Ishikawa (cell line): ENCODE measurements around the gene NAGS.

Source experiments
- CEBPB ChIP-seq: IDR thresholded peaks from 2 replicates; pipeline ENCODE4 v1.6.1; 2012
- CREB1 ChIP-seq: IDR thresholded peaks from 2 replicates; pipeline ENCODE4 v1.6.1; 2012; ENCODE audit warnings: low read depth
- EGR1 ChIP-seq: IDR thresholded peaks from 2 replicates; pipeline ENCODE4 v1.6.1; 2012
- EP300 ChIP-seq: IDR thresholded peaks from 2 replicates; pipeline ENCODE4 v1.6.1; 2012; ENCODE audit warnings: borderline replicate concordance
- FOXM1 ChIP-seq: IDR thresholded peaks from 2 replicates; pipeline ENCODE4 v1.6.1; 2012; ENCODE audit warnings: low read depth, borderline replicate concordance
- NFIC ChIP-seq: IDR thresholded peaks from 2 replicates; pipeline ENCODE4 v1.6.1; 2012
- RAD21 ChIP-seq: IDR thresholded peaks from 2 replicates; pipeline ENCODE4 v1.6.1; 2012; ENCODE audit warnings: low read depth
- REST ChIP-seq: IDR thresholded peaks from 2 replicates; pipeline ENCODE4 v1.6.1; 2012; ENCODE audit warnings: low read depth, mild to moderate bottlenecking
- TAF1 ChIP-seq: IDR thresholded peaks from 2 replicates; pipeline ENCODE4 v1.6.1; 2012; ENCODE audit warnings: low read depth, mild to moderate bottlenecking
- TCF12 ChIP-seq: IDR thresholded peaks from 2 replicates; pipeline ENCODE4 v1.6.1; 2012; ENCODE audit warnings: low read depth
- TEAD4 ChIP-seq: IDR thresholded peaks from 2 replicates; pipeline ENCODE4 v1.6.1; 2012
- YY1 ChIP-seq: IDR thresholded peaks from 2 replicates; pipeline ENCODE4 v1.6.1; 2012; ENCODE audit warnings: low read depth
- ZBTB7A ChIP-seq: IDR thresholded peaks from 2 replicates; pipeline ENCODE4 v1.6.1; 2012; ENCODE audit warnings: low read depth
- TF ChIP-seq, protein P1 (sequence below): IDR thresholded peaks from 2 replicates; pipeline ENCODE4 v1.6.1; 2012
- TF ChIP-seq, protein P2 (sequence below): IDR thresholded peaks from 2 replicates; pipeline ENCODE4 v1.6.1; 2012

NAGS gene

DNA sequence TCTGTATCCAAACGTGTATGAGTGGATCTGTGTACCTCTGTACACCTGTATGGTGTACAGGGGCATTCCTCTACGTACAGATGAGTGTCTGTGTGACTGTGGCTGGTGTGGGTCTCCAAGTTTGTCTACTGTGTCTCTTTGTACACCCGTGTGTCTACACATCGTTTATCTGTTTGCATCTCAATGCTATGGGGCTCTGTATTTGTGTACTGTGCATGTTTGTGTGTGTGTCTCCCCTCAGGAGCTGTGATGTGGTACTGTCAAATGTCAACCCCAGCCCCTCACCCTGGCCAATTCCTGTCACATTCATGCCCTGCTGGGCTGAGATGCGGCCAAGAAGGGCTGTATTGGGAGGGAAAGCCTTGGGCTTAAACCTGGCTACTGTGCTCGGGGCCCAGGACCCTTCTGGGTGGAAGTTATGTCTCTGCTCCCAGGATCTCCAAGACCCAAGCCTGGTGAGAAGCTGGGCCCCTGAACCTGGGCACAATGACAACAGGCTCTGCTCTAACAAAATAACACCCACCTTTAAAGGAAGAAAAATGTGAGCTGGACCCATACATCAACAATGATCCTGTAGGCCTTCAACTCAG is 3.5 kb upstream of the NAGS start:
- no peak for TF ChIP-seq FOXM1
- TF ChIP-seq EP300 = no peak

DNA sequence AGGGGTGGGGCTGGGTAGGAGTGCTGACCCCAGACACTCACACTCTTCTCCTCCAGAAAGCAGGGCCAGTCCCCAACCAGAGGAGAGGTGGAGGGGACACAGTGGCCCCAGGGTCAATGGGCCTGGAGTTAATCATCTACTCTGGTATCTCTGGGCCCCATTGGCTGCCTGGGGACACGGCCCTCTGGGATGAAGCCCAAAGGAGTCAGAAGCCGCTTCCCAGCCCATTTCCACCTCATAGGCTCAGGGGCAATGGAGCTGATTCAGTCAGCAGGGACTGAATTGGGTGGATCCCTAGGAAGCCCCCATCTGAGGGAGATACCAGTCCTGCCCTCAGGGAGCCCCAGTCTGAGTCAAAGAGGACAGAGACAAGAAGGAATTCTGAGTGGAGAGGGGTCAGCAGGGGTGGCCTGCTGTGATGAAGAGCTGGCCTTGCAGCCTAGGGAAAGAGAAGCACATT is 2.9 kb upstream of the NAGS start:
- TF ChIP-seq TCF12 (no peak), YY1 (no peak), CEBPB (no peak), NFIC (no peak), ZBTB7A (no peak), CREB1 (no peak), TAF1 (no peak), FOXM1 (no peak), EP300 (no peak), REST (no peak), TEAD4 (no peak), EGR1 (no peak), RAD21 (no peak)
- TF ChIP-seq, protein P1, sequence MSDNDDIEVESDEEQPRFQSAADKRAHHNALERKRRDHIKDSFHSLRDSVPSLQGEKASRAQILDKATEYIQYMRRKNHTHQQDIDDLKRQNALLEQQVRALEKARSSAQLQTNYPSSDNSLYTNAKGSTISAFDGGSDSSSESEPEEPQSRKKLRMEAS = no peak
- TF ChIP-seq, protein P2, sequence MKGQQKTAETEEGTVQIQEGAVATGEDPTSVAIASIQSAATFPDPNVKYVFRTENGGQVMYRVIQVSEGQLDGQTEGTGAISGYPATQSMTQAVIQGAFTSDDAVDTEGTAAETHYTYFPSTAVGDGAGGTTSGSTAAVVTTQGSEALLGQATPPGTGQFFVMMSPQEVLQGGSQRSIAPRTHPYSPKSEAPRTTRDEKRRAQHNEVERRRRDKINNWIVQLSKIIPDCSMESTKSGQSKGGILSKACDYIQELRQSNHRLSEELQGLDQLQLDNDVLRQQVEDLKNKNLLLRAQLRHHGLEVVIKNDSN = no peak

- TF ChIP-seq RAD21 = no peak
- TF ChIP-seq EGR1 = no peak
- no peak for TF ChIP-seq CEBPB
- TF ChIP-seq EP300 = no peak
- no peak for TF ChIP-seq YY1
- TF ChIP-seq REST = no peak
- no peak for TF ChIP-seq CREB1
- no peak for TF ChIP-seq TAF1
- TF ChIP-seq FOXM1 = no peak
- no peak for TF ChIP-seq NFIC
- no peak for TF ChIP-seq TEAD4
- TF ChIP-seq, protein P1 = no peak
- no peak for TF ChIP-seq TCF12
- TF ChIP-seq, protein P2 = no peak
- no peak for TF ChIP-seq ZBTB7A
Measured at GRCh38 chr17:44002141-44002848, 2.1 kb upstream of the NAGS start.

DNA sequence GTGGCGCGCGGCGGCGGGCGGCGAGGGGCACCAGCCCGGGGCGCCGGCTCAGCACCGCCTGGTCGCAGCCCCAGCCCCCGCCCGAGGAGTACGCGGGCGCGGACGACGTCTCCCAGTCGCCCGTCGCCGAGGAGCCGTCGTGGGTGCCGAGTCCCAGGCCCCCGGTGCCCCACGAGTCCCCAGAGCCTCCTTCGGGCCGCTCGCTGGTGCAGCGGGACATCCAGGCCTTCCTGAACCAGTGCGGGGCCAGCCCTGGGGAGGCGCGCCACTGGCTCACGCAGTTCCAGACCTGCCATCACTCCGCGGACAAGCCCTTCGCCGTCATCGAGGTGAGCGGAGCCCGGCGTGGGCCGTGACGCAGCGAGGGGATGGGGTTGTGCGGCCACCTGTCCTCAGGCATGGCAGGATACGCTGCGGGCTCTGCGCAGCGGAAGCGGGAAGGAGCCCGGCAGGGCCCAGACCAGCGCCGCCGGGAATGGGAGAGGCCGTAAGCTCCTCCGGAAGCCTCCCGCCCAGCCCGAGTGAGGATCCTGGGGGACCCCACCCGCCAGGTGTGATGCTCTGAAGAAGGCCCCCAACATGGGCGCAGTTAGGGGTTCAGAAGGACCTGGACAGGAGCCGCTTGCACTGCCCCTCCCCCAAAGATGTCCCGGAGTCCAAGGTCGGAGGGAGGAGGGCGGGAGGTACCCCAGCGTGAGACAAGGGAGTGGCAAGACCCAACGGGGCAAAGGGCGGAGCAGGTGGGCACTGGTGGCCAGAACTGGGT is 522 bp downstream of the NAGS start:
- no peak for TF ChIP-seq EP300
- TF ChIP-seq, protein P2 = no peak
- TF ChIP-seq REST = no peak
- TF ChIP-seq NFIC = no peak
- TF ChIP-seq CEBPB = no peak
- TF ChIP-seq RAD21 = no peak
- TF ChIP-seq ZBTB7A = no peak
- TF ChIP-seq CREB1 = no peak
- TF ChIP-seq EGR1 = no peak
- TF ChIP-seq TAF1 = no peak
- no peak for TF ChIP-seq FOXM1
- TF ChIP-seq TEAD4 = no peak
